Uterus (tissue), 4 donors: Measurements from ENCODE around the gene UPF2. TPM values are rescaled to one million over a fixed set of nuclear protein-coding genes. Genes with fewer than 3 reads are reported as not detected.

ENCODE experiments used
- DNase-seq, 2 donors: peaks; one replicate each; pipeline ENCODE4 v3.0.0-alpha.2; 2019 to 2020
- H3K27ac ChIP-seq, 2 donors: fragments of 200-600 bp; sonication (generic); 1 replicate in 1 of 2; 2 replicates in 1 of 2; pipeline ENCODE4 v1.5.1; 2016 to 2018
- H3K27me3 ChIP-seq, 2 donors: fragments of 200-600 bp; sonication (generic); one replicate each; pipeline ENCODE4 v1.5.1; 2018 to 2019; ENCODE audit warnings: control low read depth in 1 of 2
- H3K36me3 ChIP-seq, 2 donors: fragments of 200-600 bp; sonication (generic); one replicate each; pipeline ENCODE4 v1.5.1; 2019; ENCODE audit warnings: control low read depth in 1 of 2
- H3K4me1 ChIP-seq, 2 donors: fragments of 200-600 bp; sonication (generic); one replicate each; pipeline ENCODE4 v1.5.1; 2018 to 2019; ENCODE audit warnings: control low read depth in 1 of 2
- H3K4me3 ChIP-seq, 2 donors: fragments of 200-600 bp; sonication (generic); 1 replicate in 1 of 2; 2 replicates in 1 of 2; pipeline ENCODE4 v1.5.1; 2018 to 2019; ENCODE audit warnings: mild to moderate bottlenecking in 1 of 2
- H3K9me3 ChIP-seq, 2 donors: fragments of 200-600 bp; sonication (generic); one replicate each; pipeline ENCODE4 v1.5.1; 2019; ENCODE audit warnings: control low read depth in 1 of 2
- CTCF ChIP-seq, 4 experiments: fragments of 200-600 bp in 2 of 4; fragments of 450-650 bp in 2 of 4; sonication (generic) in 2 of 4; IDR thresholded peaks; one replicate each; pipeline ENCODE4 v1.5.1; 2016 to 2019; ENCODE audit warnings: antibody characterized with exemption in 4 of 4, mild to moderate bottlenecking in 2 of 4, moderate library complexity in 1 of 4
- POLR2A ChIP-seq, 2 donors: fragments of 450-650 bp; IDR thresholded peaks; one replicate each; pipeline ENCODE4 v1.6.1; 2016; ENCODE audit warnings: antibody characterized with exemption in 2 of 2, mild to moderate bottlenecking in 1 of 2, moderate library complexity in 1 of 2
- intact Hi-C: fragments of 100-400 bp; cut with DNase I; formaldehyde crosslinking; loops from one replicate; pipeline ENCODE4 v1.15.1; 2023; ENCODE audit warnings: low total_unique reads
- total RNA-seq, 4 donors: library from RNA; depleted of rRNA in 3 of 4; stranded (reverse); fragments of >200 nt in 3 of 4; gene quantifications; one replicate each; pipeline versions ENCODE4 v1.1.0 to v1.2.4, GENCODE V29; 2014 to 2023
- donor health status: DM: yes; HTN: yes; CAD: no.

UPF2 gene
- 10 to 100 TPM; 17.4 to 35.7 (median 28.0) TPM for total RNA-seq

- H3K9me3 ChIP-seq, result no peaks in the 10 kb centered on the region
- H3K36me3 ChIP-seq, result no peaks in the 10 kb centered on the region
- H3K4me1 ChIP-seq, result peaks cover 0 to 6% of the 10 kb centered on the region in 2 donors
- TF ChIP-seq CTCF (IDR thresholded peaks at IDR 0.05) (peak in 1 of 4 experiments; percentile 23), POLR2A (IDR thresholded peaks at IDR 0.05) (no peak)
- intact Hi-C loops, result no loop called here
- H3K27ac ChIP-seq, result peak within 1 kb of the TSS; percentile 95 to 98
- peak within 1 kb of the TSS; percentile 84 to 100 for H3K4me3 ChIP-seq
- peak; percentile 98 to 99 for DNase-seq
- H3K27me3 ChIP-seq, result no peaks in the 10 kb centered on the region
These were observed at the start of gene UPF2 for GRCh38 chr10:12042797-12043651. TSS of gene UPF2 (minus strand) at chr10:12042809. CDS start at chr10:12035423, 7,386 bp downstream.

- intact Hi-C loops, result no loop called here
- H3K36me3 ChIP-seq, result no peaks in the 10 kb centered on the region
- H3K9me3 ChIP-seq, result no peaks in the 10 kb centered on the region
- H3K27ac ChIP-seq, result no peak overlapping the region
- no peak for DNase-seq
- H3K4me1 ChIP-seq, result no peaks in the 10 kb centered on the region
- H3K4me3 ChIP-seq, result no peak overlapping the region
- no peaks in the 10 kb centered on the region for H3K27me3 ChIP-seq
- TF ChIP-seq CTCF (IDR thresholded peaks at IDR 0.05), result no peak
- TF ChIP-seq POLR2A (IDR thresholded peaks at IDR 0.05), result no peak
These were observed 48.8 kb upstream of the UPF2 start for GRCh38 chr10:12091421-12091820.

- H3K4me1 ChIP-seq, result no peaks in the 10 kb centered on the region
- no peaks in the 10 kb centered on the region for H3K9me3 ChIP-seq
- H3K4me3 ChIP-seq, result no peak overlapping the region
- TF ChIP-seq POLR2A (IDR thresholded peaks at IDR 0.05) (no peak), CTCF (IDR thresholded peaks at IDR 0.05) (no peak)
- intact Hi-C loops, result no loop called here
- no peaks in the 10 kb centered on the region for H3K27me3 ChIP-seq
- H3K36me3 ChIP-seq, result no peaks in the 10 kb centered on the region
- no peak overlapping the region for H3K27ac ChIP-seq
- no peak for DNase-seq
These were observed 46.3 kb upstream of the UPF2 start for GRCh38 chr10:12088919-12089318.

- no peak for DNase-seq
- Histone ChIP-seq H3K27ac (no peak overlapping the region), H3K27me3 (no peaks in the 10 kb centered on the region), H3K36me3 (no peaks in the 10 kb centered on the region), H3K9me3 (no peaks in the 10 kb centered on the region), H3K4me3 (no peak overlapping the region), H3K4me1 (no peaks in the 10 kb centered on the region)
- intact Hi-C loops, result no loop called here
- no peak for TF ChIP-seq CTCF (IDR thresholded peaks at IDR 0.05)
- TF ChIP-seq POLR2A (IDR thresholded peaks at IDR 0.05), result no peak
These were observed 39.4 kb upstream of the UPF2 start for GRCh38 chr10:12081879-12082557.

- H3K27ac ChIP-seq, result no peak overlapping the region
- H3K9me3 ChIP-seq, result no peaks in the 10 kb centered on the region
- H3K27me3 ChIP-seq, result no peaks in the 10 kb centered on the region
- no peaks in the 10 kb centered on the region for H3K36me3 ChIP-seq
- TF ChIP-seq CTCF (IDR thresholded peaks at IDR 0.05) (no peak), POLR2A (IDR thresholded peaks at IDR 0.05) (no peak)
- H3K4me1 ChIP-seq, result no peaks in the 10 kb centered on the region
- no peak overlapping the region for H3K4me3 ChIP-seq
- intact Hi-C loops, result no loop called here
- no peak for DNase-seq
These were observed 38.9 kb upstream of the UPF2 start for GRCh38 chr10:12081470-12081869.
